HUES48 (cell line): ENCODE data around the gene PF4V1.

Experiments used
- H3K27ac ChIP-seq: one replicate; pipeline ENCODE4 v1.7.0; 2013; ENCODE audit warnings: low read depth, low read length, inconsistent platforms
- H3K27me3 ChIP-seq: 2 replicates; pipeline ENCODE4 v1.6.1; 2013; ENCODE audit warnings: mild to moderate bottlenecking, low read length; ENCODE audit not compliant: control insufficient read depth, insufficient read depth
- H3K36me3 ChIP-seq: 2 replicates; pipeline ENCODE4 v1.6.1; 2013; ENCODE audit warnings: low read length; ENCODE audit not compliant: control insufficient read depth, insufficient read depth
- H3K4me1 ChIP-seq: 2 replicates; pipeline ENCODE4 v1.6.1; 2013; ENCODE audit warnings: mild to moderate bottlenecking, low read length; ENCODE audit not compliant: control insufficient read depth, insufficient read depth
- H3K4me3 ChIP-seq: 2 replicates; pipeline ENCODE4 v1.5.1; 2013; ENCODE audit warnings: mild to moderate bottlenecking, low read depth, low read length
- H3K9ac ChIP-seq: 2 replicates; pipeline ENCODE4 v1.6.1; 2013; ENCODE audit warnings: mild to moderate bottlenecking, low read depth, low read length, moderate library complexity
- H3K9me3 ChIP-seq: 2 replicates; pipeline ENCODE4 v1.6.1; 2013; ENCODE audit warnings: low read length; ENCODE audit not compliant: control insufficient read depth, insufficient read depth

The PF4V1 gene

GRCh38 chr4:73844806-73845205 lies 8.3 kb upstream of the PF4V1 start:
- 0 out of 2 replicates have a peak, but pooled peaks cover 3% of the 10 kb centered on the region for H3K4me1 ChIP-seq
- H3K36me3 ChIP-seq = no peaks in the 10 kb centered on the region
- no peaks in the 10 kb centered on the region for H3K27me3 ChIP-seq
- H3K9ac ChIP-seq = no peak overlapping the region
- no peaks in the 10 kb centered on the region for H3K9me3 ChIP-seq
- H3K27ac ChIP-seq = no peak overlapping the region
- no peak overlapping the region for H3K4me3 ChIP-seq

- 0 out of 2 replicates have a peak, but pooled peaks cover 7% of the 10 kb centered on the region for H3K4me1 ChIP-seq
- no peaks in the 10 kb centered on the region for H3K9me3 ChIP-seq
- H3K4me3 ChIP-seq = no peak overlapping the region
- no peak overlapping the region for H3K9ac ChIP-seq
- no peaks in the 10 kb centered on the region for H3K36me3 ChIP-seq
- peaks cover 5% of the 10 kb centered on the region; the same call in 1 of the 2 replicates for H3K27me3 ChIP-seq
- H3K27ac ChIP-seq = no peak overlapping the region
Observed at GRCh38 chr4:73847526-73848182, 5.4 kb upstream of the PF4V1 start.

- Histone ChIP-seq H3K27me3 (peaks cover 11% of the 10 kb centered on the region), H3K4me1 (0 out of 2 replicates have a peak, but pooled peaks cover 7% of the 10 kb centered on the region), H3K9me3 (no peaks in the 10 kb centered on the region), H3K9ac (no peak overlapping the region), H3K4me3 (no peak overlapping the region), H3K36me3 (no peaks in the 10 kb centered on the region), H3K27ac (no peak overlapping the region)
Observed at GRCh38 chr4:73848183-73848777, 4.8 kb upstream of the PF4V1 start.

DNA sequence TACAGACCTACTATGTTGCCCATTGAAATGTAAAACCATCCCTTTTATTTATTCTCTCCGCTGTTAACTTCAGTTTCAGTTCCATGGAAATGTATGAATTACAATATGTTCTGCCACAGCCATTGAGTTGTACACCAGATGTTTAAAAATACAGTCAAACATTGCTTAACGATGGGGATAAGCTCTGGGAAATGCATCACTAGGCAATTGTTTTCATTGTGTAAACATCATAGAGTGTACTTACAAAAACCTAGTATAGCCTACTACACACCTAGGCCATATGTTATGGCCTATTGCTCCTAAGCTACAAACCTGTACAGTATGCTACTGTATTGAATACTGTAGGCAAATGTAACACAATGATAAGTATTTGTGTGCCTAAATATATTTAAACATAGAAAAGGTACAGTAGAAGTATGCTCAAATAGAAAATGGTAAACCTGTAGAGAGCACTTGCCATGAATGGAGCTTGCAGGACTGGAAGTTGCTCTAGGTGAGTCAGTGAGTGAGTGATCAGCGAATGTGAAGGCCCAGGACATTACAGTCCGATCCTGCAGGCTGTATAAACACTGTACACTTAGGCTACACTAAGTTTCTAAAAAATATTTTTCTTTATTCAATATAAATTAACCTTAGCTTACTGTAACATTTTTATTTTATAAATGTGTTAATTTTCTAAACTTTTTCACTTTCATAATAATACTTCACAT lies 2.7 kb upstream of the PF4V1 start:
- Histone ChIP-seq H3K4me3 (no peak overlapping the region), H3K36me3 (no peaks in the 10 kb centered on the region)

GRCh38 chr4:73851293-73851692 lies 1.8 kb upstream of the PF4V1 start:
- Histone ChIP-seq H3K27ac (no peak overlapping the region), H3K9ac (no peak overlapping the region), H3K4me3 (no peak overlapping the region), H3K9me3 (no peaks in the 10 kb centered on the region), H3K36me3 (no peaks in the 10 kb centered on the region), H3K27me3 (peaks cover 19% of the 10 kb centered on the region), H3K4me1 (0 out of 2 replicates have a peak, but pooled peaks cover 8% of the 10 kb centered on the region)

More for the DNA sequence above, 2.7 kb upstream of the PF4V1 start:
- 0 out of 2 replicates have a peak, but pooled peaks cover 8% of the 10 kb centered on the region for H3K4me1 ChIP-seq
- no peaks in the 10 kb centered on the region for H3K9me3 ChIP-seq
- peaks cover 19% of the 10 kb centered on the region for H3K27me3 ChIP-seq
- H3K27ac ChIP-seq = no peak overlapping the region
- no peak overlapping the region for H3K9ac ChIP-seq

- Histone ChIP-seq H3K27me3 (peaks cover 19% of the 10 kb centered on the region), H3K9me3 (no peaks in the 10 kb centered on the region), H3K4me1 (0 out of 2 replicates have a peak, but pooled peaks cover 8% of the 10 kb centered on the region), H3K27ac (no peak overlapping the region), H3K9ac (no peak overlapping the region), H3K4me3 (no peak overlapping the region), H3K36me3 (no peaks in the 10 kb centered on the region)
Observed at GRCh38 chr4:73852771-73853170, 325 bp upstream of the PF4V1 start.

GRCh38 chr4:73853718-73854473 lies 800 bp downstream of the PF4V1 start:
- peak overlapping the region; percentile 49 for H3K4me3 ChIP-seq
- H3K4me1 ChIP-seq = 0 out of 2 replicates have a peak, but pooled peaks cover 8% of the 10 kb centered on the region
- no peaks in the 10 kb centered on the region for H3K9me3 ChIP-seq
- no peak overlapping the region for H3K27ac ChIP-seq
- H3K9ac ChIP-seq = no peak overlapping the region
- H3K36me3 ChIP-seq = no peaks in the 10 kb centered on the region
- H3K27me3 ChIP-seq = peaks cover 19% of the 10 kb centered on the region

DNA sequence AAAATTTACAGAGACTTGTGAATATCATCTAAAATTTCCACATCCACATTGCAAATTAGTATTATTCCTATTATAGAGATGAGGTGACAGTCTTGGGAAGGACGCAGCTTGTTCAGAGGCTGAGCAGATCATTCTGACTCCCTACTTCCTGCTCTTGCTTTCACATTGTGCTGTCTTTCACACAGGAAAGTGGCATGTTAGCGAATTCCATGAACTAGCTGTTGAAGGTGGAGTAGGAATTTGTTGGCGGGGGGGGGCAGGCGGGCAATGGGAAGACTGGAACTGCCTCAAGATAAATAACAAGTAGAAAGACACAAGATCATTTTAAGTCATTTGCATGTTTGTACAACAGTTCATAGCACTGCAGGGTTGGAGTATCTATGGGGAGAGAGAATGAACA lies 2.3 kb downstream of the PF4V1 start:
- Histone ChIP-seq H3K9ac (no peak overlapping the region), H3K27ac (no peak overlapping the region), H3K4me3 (no peak overlapping the region)

DNA sequence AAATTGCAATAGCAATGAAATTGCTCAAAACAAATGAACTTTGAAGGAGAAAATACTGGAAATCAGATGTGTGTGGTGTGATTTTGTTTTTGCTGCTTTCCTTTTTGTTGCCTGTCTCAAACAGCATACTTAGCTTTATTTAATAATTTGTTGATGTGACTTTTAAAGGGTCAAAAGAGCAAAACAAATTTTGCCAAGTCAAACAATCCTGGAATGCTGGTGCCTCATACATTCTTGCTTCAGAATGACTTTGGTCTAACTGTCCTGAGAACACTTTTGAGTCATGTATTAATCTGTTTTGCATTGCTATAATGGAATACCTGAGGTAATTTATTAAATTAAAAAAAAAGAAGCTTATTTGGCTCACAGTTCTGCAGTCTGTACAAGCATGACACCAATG lies 3.4 kb downstream of the PF4V1 start:
- H3K9ac ChIP-seq = no peak overlapping the region
- no peak overlapping the region for H3K4me3 ChIP-seq
- H3K27me3 ChIP-seq = peaks cover 19% of the 10 kb centered on the region
- no peaks in the 10 kb centered on the region for H3K36me3 ChIP-seq
- no peaks in the 10 kb centered on the region for H3K9me3 ChIP-seq
- no peak overlapping the region for H3K27ac ChIP-seq
- 0 out of 2 replicates have a peak, but pooled peaks cover 4% of the 10 kb centered on the region for H3K4me1 ChIP-seq

More for the DNA sequence above, 2.3 kb downstream of the PF4V1 start:
- Histone ChIP-seq H3K9me3 (no peaks in the 10 kb centered on the region), H3K36me3 (no peaks in the 10 kb centered on the region), H3K27me3 (peaks cover 19% of the 10 kb centered on the region), H3K4me1 (0 out of 2 replicates have a peak, but pooled peaks cover 4% of the 10 kb centered on the region)

DNA sequence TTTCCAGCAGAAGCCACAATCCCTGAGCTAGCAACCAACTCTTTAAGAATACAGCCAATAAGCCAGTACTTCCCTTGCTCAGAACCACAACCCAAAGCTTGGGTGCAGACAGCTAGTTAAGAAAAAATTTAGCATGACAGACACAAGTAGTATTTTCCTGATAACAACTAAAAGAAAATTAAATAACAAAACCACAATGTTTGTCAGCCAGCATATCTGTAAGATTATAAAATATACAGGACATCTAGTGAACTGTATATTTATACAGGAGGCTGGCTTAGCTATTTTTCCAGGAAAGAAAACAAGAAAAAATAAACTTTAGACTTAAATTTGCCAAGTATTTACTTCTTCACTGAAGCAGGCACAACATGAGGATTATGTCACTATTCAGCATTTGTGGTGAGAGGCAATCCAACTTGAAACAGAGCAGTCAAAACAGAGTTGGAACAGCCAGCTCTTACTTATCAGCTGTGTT lies 6.6 kb downstream of the PF4V1 start:
- Histone ChIP-seq H3K27ac (no peak overlapping the region), H3K36me3 (no peaks in the 10 kb centered on the region), H3K9me3 (no peaks in the 10 kb centered on the region), H3K4me3 (no peak overlapping the region), H3K9ac (no peak overlapping the region), H3K4me1 (no peaks in the 10 kb centered on the region), H3K27me3 (no peaks in the 10 kb centered on the region)
